Endodermal cell (in vitro differentiated cells): Measurements from ENCODE around the gene GFRAL. TPM values are rescaled to one million over a fixed set of nuclear protein-coding genes. Genes with fewer than 3 reads are reported as not detected.

Source experiments
- DNase-seq: peaks from one replicate; pipeline ENCODE4 v3.0.0-alpha.2; 2017
- H3K27ac ChIP-seq: 2 replicates; pipeline ENCODE4 v1.5.1; 2013; ENCODE audit warnings: mild to moderate bottlenecking, low read depth, low read length, moderate library complexity
- H3K27me3 ChIP-seq: 2 replicates; pipeline ENCODE4 v1.6.1; 2013; ENCODE audit warnings: mild to moderate bottlenecking, low read length, moderate library complexity; ENCODE audit not compliant: insufficient read depth, control insufficient read depth, poor library complexity, severe bottlenecking
- H3K36me3 ChIP-seq: 2 replicates; pipeline ENCODE4 v1.7.0; 2013; ENCODE audit warnings: mild to moderate bottlenecking, low read length, moderate library complexity; ENCODE audit not compliant: control insufficient read depth, insufficient read depth
- H3K4me1 ChIP-seq: one replicate; pipeline ENCODE4 v1.7.0; 2013; ENCODE audit warnings: low read length; ENCODE audit not compliant: control insufficient read depth, insufficient read depth
- H3K4me3 ChIP-seq: 2 replicates; pipeline ENCODE4 v1.5.1; 2013; ENCODE audit warnings: mild to moderate bottlenecking, low read length, moderate library complexity
- H3K9ac ChIP-seq: 2 replicates; pipeline ENCODE4 v1.6.1; 2013; ENCODE audit warnings: mild to moderate bottlenecking, low read length, moderate library complexity; ENCODE audit not compliant: poor library complexity, severe bottlenecking; ENCODE audit errors: extremely low read depth
- H3K9me3 ChIP-seq: 2 replicates; pipeline ENCODE4 v1.6.1; 2013; ENCODE audit warnings: mild to moderate bottlenecking, low read length, moderate library complexity; ENCODE audit not compliant: control insufficient read depth
- H3K27ac Mint-ChIP-seq: 2 replicates; pipeline ENCODE4 v1.8.0; 2020; ENCODE audit warnings: mixed read lengths
- H3K27me3 Mint-ChIP-seq: 2 replicates; pipeline ENCODE4 v1.8.0; 2021; ENCODE audit warnings: mild to moderate bottlenecking, mixed read lengths; ENCODE audit not compliant: insufficient read depth
- H3K36me3 Mint-ChIP-seq: 2 replicates; pipeline ENCODE4 v1.8.0; 2020; ENCODE audit warnings: low read depth, mixed read lengths
- H3K4me1 Mint-ChIP-seq: 2 replicates; pipeline ENCODE4 v1.8.0; 2020; ENCODE audit warnings: mixed read lengths
- H3K4me3 Mint-ChIP-seq: 2 replicates; pipeline ENCODE4 v1.8.0; 2020; ENCODE audit warnings: mild to moderate bottlenecking, moderate library complexity, mixed read lengths
- H3K9me3 Mint-ChIP-seq: 2 replicates; pipeline ENCODE4 v1.8.0; 2020; ENCODE audit warnings: mild to moderate bottlenecking, mixed read lengths
- CTCF ChIP-seq: fragments of 200-600 bp; sonication (generic); conservative IDR thresholded peaks from 2 replicates; pipeline ENCODE4 v1.5.0; 2021; ENCODE audit warnings: antibody characterized with exemption, mild to moderate bottlenecking
- WGBS, 2 experiments: methylation state at CpG; one replicate each; pipeline versions ENCODE4 v1.1.5 to v1.1.7; 2013; ENCODE audit warnings: missing lambda C conversion rate in 2 of 2, mixed read lengths in 1 of 2; ENCODE audit not compliant: insufficient coverage in 1 of 2, insufficient read length in 1 of 2; 5-methylcytosine and 5-hydroxymethylcytosine counted together
- total RNA-seq, 2 donors: library from RNA; stranded (reverse); fragmentation: NEBNext Ultra II Directional in 1 of 2; extraction: Animal tissue kit (Norgen Biotek cat#: 25700) in 1 of 2; gene quantifications; 2 replicates in 1 of 2; 3 replicates in 1 of 2; pipeline ENCODE4 v1.2.1, GENCODE V29; 2021

Gene GFRAL
- total RNA-seq, 2 donors from 2014 or later, result not detected

GRCh38 chr6:55379471-55379870, 52.2 kb downstream of the GFRAL start:
- Histone ChIP-seq H3K4me3 (no peak overlapping the region), H3K9ac (no peak overlapping the region), H3K9me3 (no peaks in the 10 kb centered on the region), H3K36me3 (no peaks in the 10 kb centered on the region), H3K27me3 (no peaks in the 10 kb centered on the region), H3K27ac (no peak overlapping the region), H3K4me1 (no peaks in the 10 kb centered on the region)
- H3K27ac Mint-ChIP-seq, result no peak overlapping the region
- no peak for TF ChIP-seq CTCF
- H3K4me1 Mint-ChIP-seq, result peaks cover 2% of the 10 kb centered on the region
- DNase-seq, result no peak
- no peak overlapping the region for H3K4me3 Mint-ChIP-seq
- H3K36me3 Mint-ChIP-seq, result no peaks in the 10 kb centered on the region
- H3K9me3 Mint-ChIP-seq, result no peaks in the 10 kb centered on the region
- no peaks in the 10 kb centered on the region for H3K27me3 Mint-ChIP-seq

GRCh38 chr6:55379895-55380294, 52.6 kb downstream of the GFRAL start:
- no peaks in the 10 kb centered on the region for H3K36me3 ChIP-seq
- TF ChIP-seq CTCF, result no peak
- Mint-ChIP-seq H3K27ac (no peak overlapping the region), H3K4me3 (no peak overlapping the region), H3K36me3 (no peaks in the 10 kb centered on the region), H3K9me3 (no peaks in the 10 kb centered on the region), H3K27me3 (no peaks in the 10 kb centered on the region), H3K4me1 (peaks cover 2% of the 10 kb centered on the region)
- H3K4me3 ChIP-seq, result no peak overlapping the region
- no peak overlapping the region for H3K27ac ChIP-seq
- H3K9ac ChIP-seq, result no peak overlapping the region
- 40 to 58% methylated on average over 1 of the region's 1 CpG for WGBS, 2 experiments
- no peaks in the 10 kb centered on the region for H3K9me3 ChIP-seq
- no peak for DNase-seq
- no peaks in the 10 kb centered on the region for H3K4me1 ChIP-seq
- no peaks in the 10 kb centered on the region for H3K27me3 ChIP-seq

GRCh38 chr6:55388211-55388610, 60.9 kb downstream of the GFRAL start:
- no peaks in the 10 kb centered on the region for H3K36me3 ChIP-seq
- no peak for TF ChIP-seq CTCF
- H3K27ac ChIP-seq, result no peak overlapping the region
- H3K4me3 ChIP-seq, result no peak overlapping the region
- H3K9me3 Mint-ChIP-seq, result no peaks in the 10 kb centered on the region
- no peak overlapping the region for H3K4me3 Mint-ChIP-seq
- H3K27me3 Mint-ChIP-seq, result no peaks in the 10 kb centered on the region
- no peaks in the 10 kb centered on the region for H3K4me1 Mint-ChIP-seq
- WGBS, 2 experiments, result 93 to 100% methylated on average over 1 to 3 of the region's 3 CpGs
- H3K36me3 Mint-ChIP-seq, result no peaks in the 10 kb centered on the region
- no peaks in the 10 kb centered on the region for H3K4me1 ChIP-seq
- no peaks in the 10 kb centered on the region for H3K27me3 ChIP-seq
- H3K27ac Mint-ChIP-seq, result no peak overlapping the region
- H3K9ac ChIP-seq, result no peak overlapping the region
- DNase-seq, result no peak
- H3K9me3 ChIP-seq, result no peaks in the 10 kb centered on the region
